HS-5 (cell line): ENCODE data around the gene PFKFB2.

Source experiments
- DNase-seq: peaks from one replicate; pipeline ENCODE4 v3.0.0-alpha.2; 2012; ENCODE audit warnings: low read depth

Gene PFKFB2

DNA sequence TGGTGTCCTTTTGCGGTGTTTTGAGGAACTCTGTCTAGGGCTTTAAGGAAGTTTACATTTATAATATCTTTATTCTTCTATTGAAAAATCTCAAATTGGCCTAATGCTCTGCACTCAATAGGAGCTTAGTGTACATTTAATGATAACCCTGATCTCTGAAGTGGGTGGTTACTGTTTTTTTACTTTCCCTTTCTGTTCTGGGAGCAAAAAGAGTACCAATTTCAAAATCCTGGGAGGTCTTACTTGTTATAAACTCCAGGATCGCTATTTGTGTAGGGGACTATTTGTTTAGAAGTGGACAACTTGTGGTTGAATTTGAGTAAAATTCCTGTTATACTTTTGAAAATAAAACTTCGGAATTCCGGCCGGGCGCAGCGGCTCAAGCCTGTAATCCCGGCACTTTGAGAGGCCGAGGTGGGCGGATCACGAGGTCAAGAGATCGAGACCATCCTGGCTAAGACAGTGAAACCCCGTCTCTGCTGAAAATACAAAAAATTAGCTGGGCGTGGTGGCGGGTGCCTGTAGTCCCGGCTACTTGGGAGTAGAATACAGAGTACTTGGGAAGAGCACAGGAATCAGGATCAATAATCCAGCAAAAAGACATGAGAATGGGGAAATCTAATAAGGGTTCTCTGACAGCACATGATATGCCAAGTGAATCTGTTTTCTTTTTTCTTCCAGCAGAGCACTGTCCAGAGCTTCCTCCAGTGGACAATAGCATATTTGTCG, 36.7 kb downstream of the PFKFB2 start:
- no peak for DNase-seq

DNA sequence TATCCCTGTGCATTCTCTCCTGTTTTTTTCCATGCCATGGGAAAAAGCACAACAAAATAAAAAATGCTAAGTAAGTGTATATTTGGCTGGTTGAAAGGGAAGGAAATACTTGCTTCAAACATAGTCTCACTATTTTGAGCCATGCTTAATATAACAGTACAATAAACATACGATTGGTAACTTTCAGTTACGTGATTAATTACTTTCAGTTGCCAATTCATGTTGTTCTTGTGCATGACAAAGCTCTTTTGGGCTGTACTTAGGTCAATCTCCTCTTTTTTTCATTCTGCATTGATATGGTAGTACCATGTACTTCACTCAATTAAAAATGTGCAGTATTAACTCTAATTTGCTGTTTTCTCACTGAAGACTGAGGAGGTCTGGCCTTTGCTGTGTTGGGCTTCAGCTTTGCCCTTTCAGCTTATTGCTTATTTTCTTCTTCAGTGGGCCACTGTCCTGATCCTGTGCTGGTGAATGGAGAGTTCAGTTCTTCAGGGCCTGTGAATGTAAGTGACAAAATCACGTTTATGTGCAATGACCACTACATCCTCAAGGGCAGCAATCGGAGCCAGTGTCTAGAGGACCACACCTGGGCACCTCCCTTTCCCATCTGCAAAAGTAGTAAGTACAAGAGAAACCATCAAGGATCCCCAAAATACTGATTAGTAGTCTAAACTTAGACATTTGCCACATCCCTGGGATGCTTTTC, 38.3 kb downstream of the PFKFB2 start:
- no peak for DNase-seq

DNA sequence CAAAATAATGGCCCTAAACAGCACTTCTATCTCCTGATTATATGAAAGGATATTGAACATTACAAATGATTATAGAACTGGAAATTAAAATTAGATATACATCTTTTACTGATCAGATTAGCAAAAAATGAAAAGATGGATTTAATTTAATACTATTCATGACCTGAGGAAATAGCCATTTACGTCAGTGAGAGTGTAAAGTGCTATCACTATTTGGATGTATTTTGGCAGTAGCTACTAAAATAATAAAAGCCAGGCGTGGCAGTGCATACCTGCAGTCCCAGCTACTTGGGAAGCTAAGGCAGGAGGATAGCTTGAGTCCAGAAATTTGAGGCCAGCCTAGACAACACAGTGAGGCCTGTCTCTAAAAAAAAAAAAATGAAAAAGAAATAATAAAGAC, 40.9 kb downstream of the PFKFB2 start:
- DNase-seq: no peak

DNA sequence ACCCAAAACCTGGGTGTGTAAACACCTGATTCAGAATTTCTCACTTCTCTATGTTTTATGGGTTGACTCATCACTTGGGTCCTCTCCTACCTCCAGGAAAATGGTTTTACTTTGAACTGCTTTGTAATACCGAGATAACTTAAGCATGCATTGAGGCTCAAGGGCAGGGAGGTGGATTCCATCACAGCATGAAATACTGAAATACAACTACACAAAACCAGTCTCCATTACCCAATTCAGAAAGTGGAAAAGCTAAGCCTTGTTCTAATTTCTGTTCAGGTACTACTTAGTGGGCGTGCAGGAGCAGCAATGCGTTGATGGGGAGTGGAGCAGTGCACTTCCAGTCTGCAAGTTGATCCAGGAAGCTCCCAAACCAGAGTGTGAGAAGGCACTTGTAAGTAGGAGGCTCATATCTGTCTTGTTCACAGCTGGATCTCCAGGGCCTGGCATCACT, 44.8 kb downstream of the PFKFB2 start:
- no peak for DNase-seq

DNA sequence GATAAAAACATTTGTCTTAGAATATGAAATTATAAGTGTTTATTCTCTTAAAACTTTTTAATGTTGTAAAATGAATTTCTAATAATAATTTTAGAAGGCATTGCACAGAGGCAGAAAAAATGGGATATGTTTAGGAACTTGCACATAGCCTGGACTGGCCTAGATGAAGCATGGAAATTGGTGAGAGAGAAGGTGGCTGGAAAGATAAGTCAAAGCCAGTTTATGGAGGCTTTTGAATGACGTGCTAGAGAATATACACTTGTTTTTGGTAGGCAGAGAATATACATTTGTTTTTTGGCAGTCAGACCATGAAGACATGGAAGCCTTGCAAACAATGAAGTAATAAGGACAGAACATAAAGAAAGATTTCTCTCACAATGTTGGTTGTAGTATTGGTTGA, 48.6 kb downstream of the PFKFB2 start:
- no peak for DNase-seq

DNA sequence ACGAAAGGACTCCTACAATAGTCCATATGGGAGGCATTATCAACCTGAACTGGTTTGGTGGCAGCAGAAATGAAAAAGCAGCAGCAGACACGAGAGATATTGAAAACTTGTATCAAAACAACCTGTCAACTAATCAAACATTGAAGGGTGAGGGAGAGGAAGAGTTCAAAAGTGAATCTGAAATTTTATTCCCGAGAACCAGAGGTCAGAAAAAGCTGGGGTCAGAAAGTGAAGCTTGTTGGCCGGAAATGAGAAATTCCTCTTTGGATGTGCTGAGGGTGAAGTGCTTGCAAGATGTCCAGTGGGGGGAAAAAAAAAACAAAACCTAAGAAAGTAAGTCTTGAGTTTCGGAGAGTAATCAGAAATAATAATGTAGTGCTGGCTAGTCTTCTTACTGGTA, 49.1 kb downstream of the PFKFB2 start:
- DNase-seq: no peak

DNA sequence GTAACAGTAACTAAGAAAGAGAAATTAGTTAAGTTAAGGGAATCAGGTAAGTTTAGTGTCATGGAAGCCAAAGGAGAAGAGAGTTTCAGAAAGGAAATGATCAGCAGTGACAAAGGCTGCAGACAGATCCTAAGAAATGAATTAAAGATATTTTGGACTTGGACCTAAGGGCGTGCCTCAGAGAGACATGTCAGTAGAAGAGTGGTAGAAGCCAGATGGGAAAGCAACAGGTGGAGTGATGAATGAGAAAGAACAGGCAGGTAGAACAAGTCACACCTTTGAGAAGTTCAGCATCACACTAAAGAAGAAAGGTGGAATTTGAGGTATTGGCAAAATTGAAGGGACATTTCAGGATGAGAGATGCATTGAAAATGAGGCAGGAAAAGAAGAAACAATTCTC, 49.6 kb downstream of the PFKFB2 start:
- no peak for DNase-seq

DNA sequence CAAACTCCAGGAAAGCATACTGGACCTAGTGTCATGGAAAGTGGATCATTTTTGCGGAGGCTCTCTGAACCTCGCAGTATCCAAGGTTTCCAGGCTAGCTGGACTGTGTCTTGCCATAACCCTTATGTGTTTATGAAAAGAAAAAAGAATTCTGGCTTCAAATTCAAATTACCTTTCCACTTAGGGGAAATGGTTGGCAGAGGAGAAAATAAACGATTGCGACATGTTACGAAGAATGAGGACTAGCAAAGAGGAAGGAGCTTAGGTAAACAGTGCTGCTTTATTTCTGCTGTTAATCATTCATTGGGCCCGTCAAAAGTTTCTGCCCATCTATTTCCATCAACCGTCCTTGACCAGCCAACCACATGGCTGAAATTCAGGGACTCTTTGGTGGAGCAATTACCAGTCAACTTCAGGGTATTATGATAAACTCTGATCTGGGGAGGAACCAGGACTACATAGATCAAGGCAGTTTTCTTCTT, 50.9 kb downstream of the PFKFB2 start, which contains the start of gene C4BPA:
Gene C4BPA (plus strand): TSS at position 342 of the 482 bp plus-strand sequence. CDS start 8,793 bp downstream, outside the sequence.
- DNase-seq: no peak

DNA sequence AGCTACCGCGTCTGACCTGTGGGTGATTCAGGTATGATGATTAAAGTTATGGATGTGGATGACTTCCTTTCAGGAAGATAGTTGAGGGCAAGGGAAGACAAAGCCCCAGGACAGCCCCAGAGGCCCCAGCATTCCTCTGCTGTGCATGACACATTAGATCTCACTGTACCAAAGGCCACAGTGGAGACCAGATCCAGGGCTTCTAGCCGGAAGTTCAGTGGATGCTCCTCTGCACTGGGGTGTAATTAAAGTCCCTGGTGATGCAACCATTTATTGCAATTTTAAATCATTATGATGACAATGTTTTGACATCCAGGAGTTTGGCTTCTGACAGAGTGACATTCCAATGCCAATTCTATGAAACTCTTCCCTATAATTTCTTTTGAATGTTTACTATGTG, 55.9 kb downstream of the PFKFB2 start:
- DNase-seq: no peak

DNA sequence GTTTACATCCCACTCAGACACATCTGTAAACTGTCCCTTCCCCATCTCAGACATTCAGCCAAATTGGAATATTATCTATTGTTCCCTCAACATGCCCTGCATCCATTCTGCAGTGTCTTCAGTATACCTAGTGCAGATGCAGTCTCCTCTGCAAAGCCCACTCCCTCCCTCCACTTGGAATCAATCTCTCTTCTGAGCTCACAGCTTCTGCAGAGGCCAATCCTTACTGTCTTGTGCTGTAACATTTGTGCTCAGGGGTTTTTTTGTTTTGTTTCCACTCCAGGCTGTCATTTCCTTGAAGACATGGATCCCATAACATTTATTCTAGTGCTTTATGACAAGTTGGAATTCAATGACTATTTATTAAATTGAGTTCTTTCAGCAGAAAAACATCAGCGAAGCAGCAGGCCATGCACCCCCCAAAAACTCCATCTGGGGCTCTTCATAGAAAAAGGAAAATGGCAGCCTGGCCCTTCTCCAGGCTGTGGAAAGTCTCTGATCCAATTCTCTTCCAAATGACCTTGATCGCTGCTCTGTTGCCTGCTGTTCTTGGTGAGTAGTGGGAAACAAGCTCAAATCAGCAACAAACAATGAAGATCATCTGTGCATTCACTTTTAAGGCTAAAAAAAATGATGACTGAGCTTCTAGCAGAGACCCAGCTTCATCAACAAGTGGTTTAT, 59.7 kb downstream of the PFKFB2 start:
- no peak for DNase-seq

DNA sequence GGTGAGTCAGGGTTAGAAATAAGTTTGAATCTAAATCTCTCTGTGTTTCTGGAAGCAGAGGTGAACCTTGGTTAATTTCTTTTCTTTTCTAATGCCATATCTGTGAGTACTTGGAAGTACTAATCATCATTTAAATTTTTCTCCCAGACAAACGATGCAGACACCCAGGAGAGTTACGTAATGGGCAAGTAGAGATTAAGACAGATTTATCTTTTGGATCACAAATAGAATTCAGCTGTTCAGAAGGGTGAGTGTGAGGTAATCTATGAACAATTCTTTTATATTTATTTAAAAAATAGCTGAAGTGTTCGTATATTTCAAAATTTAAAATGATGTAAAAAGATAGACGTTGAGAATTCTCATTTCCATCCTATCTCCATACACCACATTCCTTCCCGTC, 62.2 kb downstream of the PFKFB2 start:
- no peak for DNase-seq

DNA sequence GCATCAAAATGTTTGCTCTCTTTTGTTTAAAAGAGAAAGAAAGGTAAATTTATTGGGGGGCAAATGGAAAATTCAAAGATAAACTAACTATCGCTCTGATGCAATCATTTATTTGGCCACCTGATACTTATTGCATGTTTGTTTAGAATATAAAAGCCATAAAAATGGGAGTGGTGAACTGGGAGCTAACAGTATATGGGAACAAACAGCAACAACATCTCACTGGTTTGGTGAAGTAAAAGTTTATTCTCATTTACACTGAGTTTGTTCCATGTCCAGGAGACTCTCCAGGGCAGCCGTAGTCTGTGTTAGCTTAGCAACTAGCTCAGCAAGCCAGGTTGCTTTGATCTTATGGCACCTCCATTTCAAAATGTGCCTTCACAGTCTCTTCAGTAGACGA, 71.3 kb downstream of the PFKFB2 start:
- DNase-seq: no peak

DNA sequence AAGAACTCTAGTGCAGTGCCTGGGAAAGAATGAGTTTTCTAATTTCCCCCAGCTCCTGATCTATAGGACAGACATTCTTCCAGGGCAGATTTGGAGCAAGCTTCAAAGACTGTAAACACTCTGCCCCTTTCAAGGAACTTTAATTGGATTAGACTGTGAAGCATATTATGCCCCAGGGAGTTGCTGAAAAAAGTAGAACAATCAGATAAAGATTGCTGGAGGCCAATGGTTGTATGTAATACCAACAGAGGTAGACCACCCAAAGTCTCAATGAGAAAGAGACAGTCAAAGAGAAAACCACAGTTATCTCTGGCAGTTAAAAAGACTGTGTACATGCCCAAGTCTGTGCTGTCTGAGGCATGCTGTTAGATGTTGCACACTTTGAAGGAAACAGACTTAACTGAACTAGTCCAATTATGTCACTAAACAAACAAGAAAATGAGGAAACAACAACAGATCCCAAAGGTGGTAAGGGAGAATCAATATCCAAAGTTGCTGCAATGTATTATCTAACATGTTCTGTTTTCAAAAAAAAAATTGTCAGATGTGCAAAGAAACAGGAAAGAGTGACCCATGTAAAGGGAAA, 75.4 kb downstream of the PFKFB2 start:
- no peak for DNase-seq

DNA sequence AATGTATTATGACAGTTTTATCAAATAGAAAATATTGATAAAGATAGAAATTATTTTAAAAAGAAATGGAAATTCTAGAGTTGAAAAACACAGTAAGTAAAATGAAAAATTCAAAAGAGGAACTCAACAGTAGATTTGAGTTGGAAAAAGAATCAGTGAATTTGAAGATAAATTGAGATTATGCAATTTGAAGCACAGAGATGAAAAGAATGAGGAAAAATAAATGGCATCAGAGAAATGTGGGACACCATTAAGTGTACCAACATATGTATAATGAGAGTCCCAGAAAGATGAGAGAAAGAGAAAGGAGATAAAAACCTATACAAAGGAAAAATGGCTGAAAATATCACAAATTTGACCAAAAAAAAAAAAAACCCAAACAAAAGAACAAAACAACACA, 76.0 kb downstream of the PFKFB2 start:
- no peak for DNase-seq
